Activated naive CD4-positive, alpha-beta T cell (primary cell): ENCODE data around the gene EVA1C.
"Not testable (repeated sequence)": the region's sequence is repeated elsewhere in the genome, so short reads cannot be mapped to it uniquely, and the experiment has no call there.

ENCODE experiments used
- DNase-seq, 4 experiments: peaks; one replicate each; lab custom pipeline; 2025; lab: John Stamatoyannopoulos, UW

EVA1C gene

GRCh38 chr21:32424674-32425073 is 12.2 kb downstream of the EVA1C start:
- DNase-seq: no peak

- no peak for DNase-seq
Measured at GRCh38 chr21:32425628-32426027, 13.1 kb downstream of the EVA1C start.

GRCh38 chr21:32426066-32426465 is 13.6 kb downstream of the EVA1C start:
- DNase-seq: no peak

GRCh38 chr21:32426592-32427051 is 14.1 kb downstream of the EVA1C start:
- no peak for DNase-seq

- no peak for DNase-seq
Measured at GRCh38 chr21:32427958-32428623, 15.6 kb downstream of the EVA1C start.

GRCh38 chr21:32432982-32433660 is 20.6 kb downstream of the EVA1C start:
- DNase-seq: not testable (repeated sequence)

- no peak for DNase-seq
Measured at GRCh38 chr21:32437729-32438128, 25.2 kb downstream of the EVA1C start.

- DNase-seq: no peak
Measured at GRCh38 chr21:32442566-32443318, 30.2 kb downstream of the EVA1C start.

GRCh38 chr21:32445101-32445500 is 32.6 kb downstream of the EVA1C start:
- DNase-seq: no peak

- DNase-seq: not testable (repeated sequence)
Measured at GRCh38 chr21:32446440-32446839, 33.9 kb downstream of the EVA1C start.

GRCh38 chr21:32447224-32447623 is 34.7 kb downstream of the EVA1C start:
- DNase-seq: no peak

- DNase-seq: no peak
Measured at GRCh38 chr21:32448803-32449594, 36.5 kb downstream of the EVA1C start.

- DNase-seq: not testable (repeated sequence)
Measured at GRCh38 chr21:32450881-32451701, 38.6 kb downstream of the EVA1C start.

- DNase-seq: not testable (repeated sequence)
Measured at GRCh38 chr21:32452191-32452590, 39.7 kb downstream of the EVA1C start.

GRCh38 chr21:32452641-32453040 is 40.1 kb downstream of the EVA1C start:
- DNase-seq: no peak

GRCh38 chr21:32455548-32455947 is 43.0 kb downstream of the EVA1C start:
- DNase-seq: no peak

- no peak for DNase-seq
Measured at GRCh38 chr21:32456497-32456918, 44.0 kb downstream of the EVA1C start.

GRCh38 chr21:32457360-32457840 is 44.9 kb downstream of the EVA1C start:
- DNase-seq: no peak

GRCh38 chr21:32457962-32458361 is 45.5 kb downstream of the EVA1C start:
- DNase-seq: no peak

GRCh38 chr21:32459972-32460371 is 47.5 kb downstream of the EVA1C start:
- DNase-seq: no peak

GRCh38 chr21:32461503-32461902 is 49.0 kb downstream of the EVA1C start:
- no peak for DNase-seq
